GM23338 (cell line): Measurements from ENCODE around the gene YIPF1. TPM values are rescaled to one million over a fixed set of nuclear protein-coding genes. Genes with fewer than 3 reads are reported as not detected.

Source experiments
- ATAC-seq: fragments of 200-7000 bp; cut with Tn5 transposase; 3 replicates; pipeline ENCODE4 v1.9.1; 2020
- DNase-seq: peaks from one replicate; pipeline ENCODE4 v3.0.0-alpha.2; 2015; ENCODE audit warnings: low spot score
- H2AFZ ChIP-seq: fragments of 200-600 bp; sonication (generic); 2 replicates; pipeline ENCODE4 v1.8.0; 2016; ENCODE audit warnings: antibody characterized with exemption, mild to moderate bottlenecking, moderate library complexity
- H3F3A ChIP-seq: fragments of 200-600 bp; sonication (generic); replicated peaks from 2 replicates; pipeline ENCODE4 v1.8.0; 2017; ENCODE audit warnings: antibody characterized with exemption, mixed run types, low read depth
- H3K27ac ChIP-seq: fragments of 200-600 bp; sonication (generic); 2 replicates; pipeline ENCODE4 v1.6.1; 2016; ENCODE audit warnings: low read depth
- H3K27me3 ChIP-seq: fragments of 200-600 bp; sonication (generic); 2 replicates; pipeline ENCODE4 v1.8.0; 2016; ENCODE audit warnings: mild to moderate bottlenecking, mixed run types, moderate library complexity; ENCODE audit not compliant: insufficient read depth
- H3K36me3 ChIP-seq: fragments of 200-600 bp; sonication (generic); 2 replicates; pipeline ENCODE4 v1.8.0; 2016; ENCODE audit warnings: mild to moderate bottlenecking; ENCODE audit not compliant: insufficient read depth
- H3K4me1 ChIP-seq: fragments of 200-600 bp; sonication (generic); 2 replicates; pipeline ENCODE4 v1.8.0; 2016; ENCODE audit warnings: mild to moderate bottlenecking, moderate library complexity; ENCODE audit not compliant: insufficient read depth
- H3K4me2 ChIP-seq: fragments of 200-600 bp; sonication (generic); 2 replicates; pipeline ENCODE4 v1.7.1; 2017; ENCODE audit warnings: mixed run types
- H3K4me3 ChIP-seq: fragments of 200-600 bp; sonication (generic); 2 replicates; pipeline ENCODE4 v1.6.1; 2016; ENCODE audit warnings: mixed run types
- H3K79me2 ChIP-seq: fragments of 200-600 bp; sonication (generic); replicated peaks from 2 replicates; pipeline ENCODE4 v1.8.0; 2017; ENCODE audit warnings: mild to moderate bottlenecking; ENCODE audit not compliant: insufficient read depth
- H3K9me2 ChIP-seq: fragments of 200-600 bp; sonication (generic); 2 replicates; pipeline ENCODE4 v1.8.0; 2017; ENCODE audit not compliant: insufficient read depth
- H4K20me1 ChIP-seq: fragments of 200-600 bp; sonication (generic); replicated peaks from 2 replicates; pipeline ENCODE4 v1.8.0; 2017; ENCODE audit warnings: mild to moderate bottlenecking; ENCODE audit not compliant: insufficient read depth
- H3K27ac Mint-ChIP-seq: 2 replicates; pipeline ENCODE4 v1.8.0; 2020; ENCODE audit warnings: inconsistent platforms, mild to moderate bottlenecking, moderate library complexity, mixed read lengths
- H3K27me3 Mint-ChIP-seq: 3 replicates; pipeline ENCODE4 v1.8.0; 2022; ENCODE audit warnings: low read depth, mild to moderate bottlenecking, moderate library complexity, mixed read lengths, inconsistent platforms; ENCODE audit not compliant: insufficient read depth, poor library complexity
- H3K36me3 Mint-ChIP-seq: 3 replicates; pipeline ENCODE4 v1.8.0; 2021; ENCODE audit warnings: low read depth, mild to moderate bottlenecking, inconsistent platforms, moderate library complexity, mixed read lengths
- H3K4me1 Mint-ChIP-seq: 3 replicates; pipeline ENCODE4 v1.8.0; 2020; ENCODE audit warnings: mild to moderate bottlenecking, inconsistent platforms, mixed read lengths
- H3K4me3 Mint-ChIP-seq: 3 replicates; pipeline ENCODE4 v1.8.0; 2021; ENCODE audit warnings: moderate library complexity, mild to moderate bottlenecking, inconsistent platforms, mixed read lengths
- H3K9me3 Mint-ChIP-seq: 3 replicates; pipeline ENCODE4 v1.8.0; 2020; ENCODE audit warnings: moderate library complexity, mild to moderate bottlenecking, inconsistent platforms, mixed read lengths
- CREB1 ChIP-seq: fragments of 250-450 bp; sonication (Bioruptor Pico); IDR thresholded peaks from 2 replicates; pipeline ENCODE4 v1.5.0; 2020; ENCODE audit warnings: low read depth, mild to moderate bottlenecking, moderate library complexity
- CTCF ChIP-seq, 2 experiments: fragments of 200-600 bp in 1 of 2; sonication (generic) in 1 of 2; conservative IDR thresholded peaks; 2 replicates each; pipeline versions ENCODE4 v1.5.1 to v1.6.1; 2016 to 2017; ENCODE audit warnings: antibody characterized with exemption in 2 of 2, low read depth in 2 of 2, mild to moderate bottlenecking in 2 of 2, moderate library complexity in 1 of 2
- ETS1 ChIP-seq: IDR thresholded peaks from 2 replicates; pipeline ENCODE4 v1.6.1; 2016; ENCODE audit warnings: antibody characterized with exemption
- EZH2phosphoT487 ChIP-seq: fragments of 200-600 bp; sonication (generic); IDR thresholded peaks from one replicate; pipeline ENCODE4 v1.8.1; 2018; ENCODE audit warnings: antibody characterized with exemption; ENCODE audit not compliant: unreplicated experiment
- NANOG ChIP-seq: IDR thresholded peaks from 2 replicates; pipeline ENCODE4 v1.6.1; 2016; ENCODE audit warnings: antibody characterized with exemption, borderline replicate concordance
- POLR2AphosphoS5 ChIP-seq: IDR thresholded peaks from 2 replicates; pipeline ENCODE4 v1.6.1; 2016; ENCODE audit warnings: antibody characterized with exemption, low read depth
- REST ChIP-seq: IDR thresholded peaks from one replicate; pipeline ENCODE4 v1.6.1; 2018; ENCODE audit warnings: antibody characterized with exemption; ENCODE audit not compliant: unreplicated experiment
- STAT1 ChIP-seq: IDR thresholded peaks from one replicate; pipeline ENCODE4 v1.6.1; 2016; ENCODE audit warnings: antibody characterized with exemption; ENCODE audit not compliant: unreplicated experiment
- ZNF114 ChIP-seq: fragments of 250-450 bp; sonication (Bioruptor Pico); IDR thresholded peaks from 2 replicates; pipeline ENCODE4 v1.5.0; 2020; ENCODE audit warnings: mild to moderate bottlenecking, moderate library complexity
- ZNF331 ChIP-seq: fragments of 250-450 bp; sonication (Bioruptor Pico); IDR thresholded peaks from 2 replicates; pipeline ENCODE4 v1.5.0; 2020; ENCODE audit warnings: low read depth, mild to moderate bottlenecking, moderate library complexity
- polyA plus RNA-seq: library from polyadenylated mRNA; unstranded; fragments of >200 nt; fragmentation: Nextera tagmentation; extraction: Ambion mirVana; gene quantifications from 2 replicates; pipeline ENCODE4 v1.2.1, GENCODE V29; 2016
- total RNA-seq: library from RNA; depleted of rRNA; stranded (reverse); fragments of >200 nt; shearing (Covaris generic); gene quantifications from 2 replicates; pipeline ENCODE4 v1.2.3, GENCODE V29; 2014

YIPF1 gene
- total and polyA plus RNA-seq, 2 experiments from 2014 or later = 14.1 to 24.0 TPM

- TF ChIP-seq ETS1 = no peak
- TF ChIP-seq REST = no peak
- no peak for TF ChIP-seq POLR2AphosphoS5
Measured at GRCh38 chr1:53899206-53899628, 9.6 kb upstream of the YIPF1 start (continued).

GRCh38 chr1:53896635-53897229, 7.1 kb upstream of the YIPF1 start:
- Mint-ChIP-seq H3K9me3 (no peaks in the 10 kb centered on the region), H3K4me3 (no peak overlapping the region), H3K36me3 (no peaks in the 10 kb centered on the region), H3K4me1 (no peaks in the 10 kb centered on the region; the same call in 2 of the 3 replicates), H3K27ac (no peak overlapping the region), H3K27me3 (peaks cover 2% of the 10 kb centered on the region)
- no peaks in the 10 kb centered on the region for H3K36me3 ChIP-seq
- H3K27ac ChIP-seq = no peak overlapping the region
- no peak overlapping the region for H3K4me3 ChIP-seq
- no peaks in the 10 kb centered on the region for H3F3A ChIP-seq
- no peaks in the 10 kb centered on the region for H4K20me1 ChIP-seq
- no peaks in the 10 kb centered on the region for H3K4me1 ChIP-seq
- H3K79me2 ChIP-seq = no peaks in the 10 kb centered on the region
- no peak for DNase-seq
- H2AFZ ChIP-seq = no peak overlapping the region
- no peaks in the 10 kb centered on the region for H3K27me3 ChIP-seq
- no peak for ATAC-seq
- H3K9me2 ChIP-seq = no peaks in the 10 kb centered on the region
- H3K4me2 ChIP-seq = no peak overlapping the region
- TF ChIP-seq ZNF114 (CRISPR knock-in tag) (no peak), ZNF331 (CRISPR knock-in tag) (no peak), STAT1 (no peak), REST (no peak), CTCF (conservative IDR thresholded peaks at IDR 0.05; ENCODE audit: low read depth in 2 of 2) (no peak), ETS1 (no peak), NANOG (no peak), CREB1 (CRISPR knock-in tag) (no peak), EZH2phosphoT487 (no peak)
